GM19467 (cell line): Measurements from ENCODE around the gene CCNJL.
A peak's percentile ranks its signal among the peaks of the same experiment; 100 is the strongest.
"Not testable (repeated sequence)": the region's sequence is repeated elsewhere in the genome, so short reads cannot be mapped to it uniquely, and the experiment has no call there.

Source experiments
- ATAC-seq: cut with Tn5 transposase; IDR thresholded peaks from one replicate; pipeline ENCODE4 v1.9.1; 2021; ENCODE audit warnings: mild to moderate bottlenecking, moderate library complexity; ENCODE audit not compliant: unreplicated experiment

Gene CCNJL

DNA sequence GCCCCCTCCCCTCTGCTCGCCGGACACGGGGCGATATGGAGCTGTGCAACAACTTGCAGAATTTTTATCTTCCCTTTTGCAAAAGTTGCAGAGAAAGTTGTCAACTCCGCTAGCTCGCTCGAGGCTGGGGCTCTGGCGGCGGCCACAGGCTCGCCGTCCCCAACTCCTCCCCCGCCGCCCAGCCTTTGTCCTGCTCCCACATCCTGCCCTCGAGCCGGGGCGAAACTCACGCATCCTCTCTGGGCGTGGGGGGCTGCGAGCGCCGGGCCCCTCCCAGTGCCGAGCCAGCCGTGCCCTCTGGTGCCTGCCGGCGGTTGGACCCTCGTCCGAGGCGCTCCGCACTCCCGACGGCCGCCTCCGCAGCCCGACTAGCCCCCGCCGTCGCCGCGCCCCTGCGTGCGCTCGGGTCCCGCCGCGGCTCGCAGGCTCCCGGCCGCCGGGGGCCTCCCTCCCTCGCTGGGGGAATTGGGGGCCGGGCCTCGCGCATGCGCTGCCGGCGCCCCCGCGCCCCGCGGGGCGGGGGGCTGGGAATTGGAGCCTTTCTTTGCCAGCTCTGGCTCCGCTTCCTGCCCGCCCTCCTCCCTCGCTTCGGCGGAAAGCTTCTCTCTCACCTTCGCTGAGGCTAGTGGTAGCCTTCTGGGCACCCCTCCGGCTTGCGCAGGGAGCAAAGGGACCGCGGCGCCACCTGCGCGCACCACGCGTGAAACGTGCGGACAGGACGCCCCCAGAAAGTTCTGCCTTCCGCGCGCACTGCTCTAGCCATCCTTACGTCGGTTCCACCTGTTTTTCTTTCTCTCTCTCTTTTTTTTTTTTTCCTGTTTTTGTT is at the start of gene CCNJL:
CCNJL (minus strand) TSS at position 431 of the 826 bp plus-strand sequence. CDS start 641 bp downstream, outside the sequence.
- peak; percentile 61 for ATAC-seq

GRCh38 chr5:160361624-160362228 is 49.4 kb upstream of the CCNJL start:
- no peak for ATAC-seq

DNA sequence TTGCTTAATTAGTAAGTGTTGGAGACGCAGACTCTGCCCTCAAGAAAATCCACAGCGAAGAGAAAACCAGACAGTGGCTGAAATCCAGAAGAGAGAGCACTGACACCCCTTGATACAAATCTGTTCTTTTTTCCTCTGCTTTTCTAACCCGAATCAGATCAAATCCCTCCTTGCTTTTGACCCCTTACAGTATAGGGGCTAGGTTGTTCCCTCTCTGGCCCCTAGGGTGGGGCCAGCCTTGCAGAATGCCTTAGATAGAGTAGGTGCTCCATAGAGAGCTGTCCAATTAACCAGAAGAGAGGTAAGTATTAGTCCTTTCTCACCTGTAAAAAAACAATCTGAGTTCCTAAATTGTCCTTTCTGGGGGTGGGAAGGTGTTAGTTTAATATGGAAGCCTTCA is 47.9 kb upstream of the CCNJL start:
- no peak for ATAC-seq

DNA sequence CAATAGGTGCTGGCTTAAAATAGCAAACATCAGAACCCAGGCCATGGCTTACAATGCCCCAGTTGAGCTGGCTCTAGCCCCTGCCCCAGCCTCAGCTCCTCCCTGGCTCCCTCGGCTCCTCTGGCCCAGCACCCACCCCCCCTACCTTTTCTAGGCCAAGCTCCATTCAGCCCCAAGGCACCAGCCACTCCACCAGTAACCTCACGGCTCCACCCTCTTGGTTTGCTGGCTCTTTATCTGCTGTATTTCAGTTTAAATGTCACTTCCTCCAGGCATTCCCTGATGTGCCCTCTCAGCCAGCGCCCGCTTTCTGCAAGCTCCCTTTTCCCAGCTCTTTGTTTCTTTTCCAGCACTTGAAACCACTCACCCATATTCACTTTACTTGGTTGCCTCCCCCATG is 47.5 kb upstream of the CCNJL start:
- no peak for ATAC-seq

- ATAC-seq: no peak
These were observed 46.9 kb upstream of the CCNJL start for GRCh38 chr5:160359242-160359641.

DNA sequence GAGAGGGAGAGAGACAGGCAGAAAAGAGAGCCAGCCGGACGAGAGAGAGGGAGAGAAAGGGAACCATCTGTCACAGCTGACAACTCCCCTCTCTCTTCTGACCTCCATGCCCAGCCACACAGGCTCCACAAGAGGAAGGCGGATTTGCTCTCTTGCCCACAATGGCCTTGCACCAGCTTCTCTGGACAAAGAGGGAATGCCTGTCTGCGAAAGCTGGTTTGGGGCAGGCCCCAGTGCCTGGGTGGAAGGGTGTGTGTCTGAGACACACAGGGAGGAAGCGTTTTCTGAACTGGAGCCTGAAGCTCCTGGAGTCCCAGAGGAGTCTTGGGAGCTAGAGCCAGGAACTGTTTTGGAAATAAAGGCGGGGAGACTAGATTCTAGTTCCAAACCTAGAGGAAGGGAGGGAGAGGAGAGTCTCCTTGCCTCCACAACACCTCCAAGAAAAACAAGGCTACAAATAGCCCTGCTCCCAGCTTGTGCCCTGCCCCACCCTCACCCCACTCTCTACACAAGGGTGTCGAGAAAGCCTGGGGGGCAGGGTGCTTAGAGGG is 45.6 kb upstream of the CCNJL start:
- no peak for ATAC-seq

- no peak for ATAC-seq
These were observed 45.0 kb upstream of the CCNJL start for GRCh38 chr5:160357394-160357793.

- no peak for ATAC-seq
These were observed 44.4 kb upstream of the CCNJL start for GRCh38 chr5:160356550-160357347.

DNA sequence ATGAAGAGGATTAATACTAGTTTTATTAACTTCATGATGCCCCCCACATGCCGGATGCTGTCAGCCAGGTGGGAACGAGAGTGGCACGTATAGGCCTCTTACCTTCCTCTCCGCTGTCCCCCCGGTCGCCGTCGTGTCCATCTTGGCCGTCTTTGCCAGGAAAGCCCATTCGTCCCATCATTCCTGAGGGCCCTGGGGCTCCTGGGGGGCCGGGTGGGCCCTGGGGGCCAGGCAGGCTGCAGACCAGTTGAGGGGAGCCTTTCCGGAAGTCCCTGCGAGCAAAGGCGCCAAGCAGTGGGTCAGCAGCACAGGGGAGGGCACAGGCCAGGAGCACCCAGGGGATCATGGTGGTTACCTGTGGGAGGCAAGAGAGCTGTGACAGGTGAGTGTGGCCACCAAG is 42.3 kb upstream of the CCNJL start:
- ATAC-seq: no peak

GRCh38 chr5:160353379-160353778 is 41.0 kb upstream of the CCNJL start:
- no peak for ATAC-seq

DNA sequence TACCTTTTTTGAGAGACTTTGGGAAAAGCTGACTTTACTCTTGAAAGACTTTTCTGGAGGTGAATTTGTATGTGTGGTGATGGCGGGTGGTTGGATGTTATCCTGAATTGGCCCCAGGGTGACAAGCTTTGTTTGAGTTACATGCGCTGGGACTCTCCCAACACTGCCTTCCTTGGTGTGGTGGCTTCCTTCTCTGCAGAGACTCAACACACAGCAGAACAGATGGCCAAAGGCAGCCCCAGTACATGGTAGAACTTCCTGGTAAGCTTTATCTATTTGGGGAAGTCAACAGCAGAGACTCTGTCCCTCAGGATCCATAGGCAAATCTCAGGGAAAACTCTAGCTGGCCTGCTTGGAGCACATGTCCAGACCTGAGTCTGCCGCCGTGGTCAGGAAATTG is 39.9 kb upstream of the CCNJL start:
- no peak for ATAC-seq

DNA sequence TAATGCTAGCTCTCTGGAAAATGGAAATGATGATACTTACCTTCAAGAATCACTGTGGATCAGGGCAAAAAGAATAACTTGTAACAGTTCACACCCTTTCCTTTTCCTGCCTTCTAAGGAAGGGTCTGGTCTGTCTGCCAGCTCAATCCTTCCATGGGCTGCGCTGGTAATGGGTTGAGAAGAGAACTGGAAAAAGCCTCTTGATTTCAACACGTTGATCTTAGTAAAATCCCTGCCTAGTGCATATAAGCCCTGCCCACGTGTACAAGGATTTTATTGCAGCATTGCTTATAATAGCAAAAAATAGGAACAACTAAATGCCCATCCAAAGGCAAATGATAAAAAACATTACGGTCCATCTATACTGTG is 37.6 kb upstream of the CCNJL start:
- no peak for ATAC-seq

DNA sequence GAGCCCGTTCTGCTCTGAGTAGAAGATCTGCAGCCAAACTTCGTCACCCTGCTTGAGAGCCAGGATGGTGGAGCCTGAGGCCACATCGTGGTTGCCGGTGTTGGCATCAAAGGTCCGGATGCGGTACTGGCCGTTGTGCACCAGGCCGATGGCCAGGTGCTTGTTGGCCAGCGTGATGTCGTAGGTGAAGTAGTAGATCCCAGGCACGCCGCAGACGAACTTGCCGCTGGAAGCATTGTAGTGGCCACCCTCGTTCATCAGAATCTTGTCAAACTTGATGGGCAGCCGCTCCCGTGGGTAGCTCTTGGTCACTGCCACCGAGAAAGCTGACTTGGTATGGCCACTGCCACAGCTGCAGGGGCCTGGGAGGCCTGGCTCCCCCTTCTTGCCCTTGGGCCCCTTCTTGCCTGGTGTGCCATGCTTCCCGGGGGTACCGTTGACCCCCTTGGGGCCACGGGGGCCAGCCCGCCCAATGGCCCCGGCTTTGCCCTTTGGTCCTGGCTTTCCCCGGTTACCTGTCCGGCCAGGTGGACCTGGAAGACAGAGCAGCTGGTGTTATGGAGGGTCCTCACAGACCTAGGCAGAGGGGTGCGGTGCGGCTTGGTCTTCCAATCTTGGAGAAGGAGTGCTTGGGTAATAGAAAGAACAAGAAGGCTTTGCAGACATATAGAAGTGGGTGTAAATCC is 37.0 kb upstream of the CCNJL start:
- no peak for ATAC-seq

- ATAC-seq: no peak
These were observed 35.7 kb upstream of the CCNJL start for GRCh38 chr5:160348080-160348479.

- ATAC-seq: no peak
These were observed 35.1 kb upstream of the CCNJL start for GRCh38 chr5:160347448-160347847.

DNA sequence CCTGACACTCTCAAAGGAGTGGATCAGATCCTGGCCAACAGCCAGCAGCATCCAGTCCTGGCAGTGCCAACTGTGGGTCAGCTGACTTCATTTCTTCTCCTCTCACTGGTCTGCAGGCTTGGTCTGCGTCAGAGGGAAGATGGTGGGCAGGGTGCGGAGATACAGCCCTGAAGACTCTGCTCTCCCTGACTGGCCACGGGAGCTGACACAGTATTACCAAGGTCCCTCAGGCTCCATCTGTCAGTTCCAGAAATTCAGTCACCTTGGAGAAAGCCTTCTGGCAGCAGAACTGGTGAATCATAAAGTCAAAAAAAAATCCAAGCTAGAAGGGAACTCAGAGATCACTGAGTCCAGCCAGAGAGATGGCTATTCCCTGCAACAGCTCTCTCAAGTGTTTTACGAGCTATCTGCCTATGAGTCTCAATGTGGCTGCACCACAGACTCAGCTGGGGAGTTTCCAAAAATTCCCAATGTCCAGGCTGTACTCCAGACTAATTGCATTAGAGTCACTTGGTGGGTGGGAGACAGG is 30.1 kb upstream of the CCNJL start:
- ATAC-seq: no peak

GRCh38 chr5:160341309-160341870 is 29.0 kb upstream of the CCNJL start:
- ATAC-seq: no peak

DNA sequence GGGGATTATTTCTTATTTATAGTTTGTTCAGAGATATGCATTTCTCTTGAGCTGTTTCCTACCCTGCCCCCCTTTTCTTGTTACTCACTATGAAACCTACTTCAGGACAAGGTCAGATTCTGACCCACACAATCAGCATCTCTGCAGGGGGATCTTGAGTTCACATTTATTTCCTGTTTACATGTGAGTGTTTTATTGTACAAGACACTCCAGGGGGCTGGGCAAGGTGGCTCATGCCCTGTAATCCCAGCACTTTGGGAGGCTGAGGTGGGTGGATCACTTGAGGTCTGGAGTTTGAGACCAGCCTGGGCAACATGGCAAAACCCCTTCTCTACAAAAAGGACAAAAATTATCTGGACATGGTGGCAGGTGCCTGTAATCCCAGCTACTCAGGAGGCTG is 28.1 kb upstream of the CCNJL start:
- not testable (repeated sequence) for ATAC-seq

DNA sequence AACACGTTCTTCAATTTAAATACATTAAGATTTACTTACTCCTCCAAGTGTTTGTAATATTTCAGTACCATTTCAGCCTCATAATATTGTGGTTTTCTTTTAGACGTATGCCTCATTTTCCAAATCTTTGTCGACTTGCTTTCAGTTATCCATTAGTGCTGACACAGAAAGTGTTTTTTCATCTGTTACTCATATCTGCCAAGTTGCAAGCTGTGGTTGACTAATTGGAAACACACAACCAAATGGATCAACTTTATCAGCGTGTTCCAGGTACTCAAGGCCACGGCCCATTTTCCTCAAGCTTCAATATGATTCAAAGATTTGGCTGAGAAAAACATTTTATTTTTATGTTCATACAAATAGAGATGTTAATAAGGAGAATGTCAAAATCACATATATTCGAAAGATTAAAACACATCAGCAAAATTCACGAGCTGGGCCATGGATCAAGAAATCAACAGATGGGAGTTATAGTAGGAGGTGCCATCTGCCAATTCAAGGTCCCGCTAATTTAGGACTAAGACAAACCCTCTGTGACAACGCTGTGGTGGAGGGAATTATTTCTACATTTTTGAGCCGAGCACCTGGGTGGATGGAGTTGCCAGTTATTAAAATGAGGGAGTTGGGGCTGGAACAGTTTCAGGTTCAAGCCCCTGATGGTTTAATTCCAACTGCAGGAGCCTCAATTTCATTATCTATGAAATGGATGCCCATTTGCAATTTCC is 27.2 kb upstream of the CCNJL start:
- ATAC-seq: no peak

GRCh38 chr5:160334716-160335115 is 22.4 kb upstream of the CCNJL start:
- ATAC-seq: not testable (repeated sequence)
